ENCODE results near the gene ERCC6L.
"Not testable (repeated sequence)": the region's sequence is repeated elsewhere in the genome, so short reads cannot be mapped to it uniquely, and the experiment has no call there.

ERCC6L gene

GRCh38 chrX:72253686-72254085, 14.9 kb upstream of the ERCC6L start:
- DNase-seq (ENCODE audit: low read depth in 2 of 2), result no peak

GRCh38 chrX:72247206-72247942, 8.5 kb upstream of the ERCC6L start:
- DNase-seq (ENCODE audit: low read depth in 2 of 2), result no peak

GRCh38 chrX:72245461-72246089, 6.7 kb upstream of the ERCC6L start:
- no peak for DNase-seq (ENCODE audit: low read depth in 2 of 2)

GRCh38 chrX:72243472-72243871, 4.6 kb upstream of the ERCC6L start:
- DNase-seq (ENCODE audit: low read depth in 2 of 2), result no peak

GRCh38 chrX:72240976-72241375, 2.1 kb upstream of the ERCC6L start:
- DNase-seq (ENCODE audit: low read depth in 2 of 2), result no peak

- DNase-seq (ENCODE audit: low read depth in 2 of 2), result no peak
Observed at GRCh38 chrX:72238183-72238582, 644 bp downstream of the ERCC6L start.

GRCh38 chrX:72236841-72237240, 2.0 kb downstream of the ERCC6L start:
- no peak for DNase-seq (ENCODE audit: low read depth in 2 of 2)

GRCh38 chrX:72230290-72230689, 8.5 kb downstream of the ERCC6L start:
- DNase-seq (ENCODE audit: low read depth in 2 of 2), result no peak

GRCh38 chrX:72220375-72220774, 18.5 kb downstream of the ERCC6L start:
- DNase-seq (ENCODE audit: low read depth in 2 of 2), result not testable (repeated sequence)

- DNase-seq (ENCODE audit: low read depth in 2 of 2), result no peak
Observed at GRCh38 chrX:72216973-72217372, 21.9 kb downstream of the ERCC6L start.

- DNase-seq (ENCODE audit: low read depth in 2 of 2), result no peak
Observed at GRCh38 chrX:72208126-72208800, 30.6 kb downstream of the ERCC6L start.

- DNase-seq (ENCODE audit: low read depth in 2 of 2), result no peak
Observed at GRCh38 chrX:72207366-72207765, 31.5 kb downstream of the ERCC6L start.

- DNase-seq (ENCODE audit: low read depth in 2 of 2), result no peak
Observed at GRCh38 chrX:72205706-72206105, 33.1 kb downstream of the ERCC6L start.

- DNase-seq (ENCODE audit: low read depth in 2 of 2), result no peak
Observed at GRCh38 chrX:72203421-72203820, 35.4 kb downstream of the ERCC6L start.

GRCh38 chrX:72202792-72203401, 35.9 kb downstream of the ERCC6L start:
- no peak for DNase-seq (ENCODE audit: low read depth in 2 of 2)

GRCh38 chrX:72201836-72202536, 36.8 kb downstream of the ERCC6L start:
- DNase-seq (ENCODE audit: low read depth in 2 of 2), result no peak

- no peak for DNase-seq (ENCODE audit: low read depth in 2 of 2)
Observed at GRCh38 chrX:72182924-72183323, 55.9 kb downstream of the ERCC6L start.

GRCh38 chrX:72181178-72182125, 57.4 kb downstream of the ERCC6L start, which contains the start of gene PIN4:
Gene PIN4, plus strand, starts transcription at chrX:72181757. Its CDS starts 29 bp downstream, at chrX:72181786.
- DNase-seq (ENCODE audit: low read depth in 2 of 2), result peak; percentile 75 to 79

- no peak for DNase-seq (ENCODE audit: low read depth in 2 of 2)
Observed at GRCh38 chrX:72180539-72180938, 58.3 kb downstream of the ERCC6L start.

GRCh38 chrX:72176981-72177380, 61.8 kb downstream of the ERCC6L start:
- no peak for DNase-seq (ENCODE audit: low read depth in 2 of 2)

GRCh38 chrX:72176289-72176688, 62.5 kb downstream of the ERCC6L start:
- not testable (repeated sequence) for DNase-seq (ENCODE audit: low read depth in 2 of 2)
